Prostate gland (tissue), 2 donors: ENCODE data around the gene SEC11A. TPM values are rescaled to one million over a fixed set of nuclear protein-coding genes. Genes with fewer than 3 reads are reported as not detected.
"Not testable (repeated sequence)": the region's sequence is repeated elsewhere in the genome, so short reads cannot be mapped to it uniquely, and the experiment has no call there.

ENCODE experiments used
- DNase-seq: peaks from one replicate; pipeline ENCODE4 v3.0.0-alpha.2; 2019; ENCODE audit warnings: low spot score
- H3K27ac ChIP-seq, 2 donors: fragments of 200-600 bp; sonication (generic); 2 replicates each; pipeline ENCODE4 v1.5.1; 2017 to 2019
- H3K27me3 ChIP-seq: fragments of 200-600 bp; sonication (generic); replicated peaks from 2 replicates; pipeline ENCODE4 v1.5.1; 2019; ENCODE audit not compliant: insufficient read depth
- H3K36me3 ChIP-seq, 2 donors: fragments of 200-600 bp; sonication (generic); 1 replicate in 1 of 2; 2 replicates in 1 of 2; pipeline versions ENCODE4 v1.5.1 to v1.8.1; 2017 to 2019
- H3K4me1 ChIP-seq: fragments of 200-600 bp; sonication (generic); replicated peaks from 2 replicates; pipeline ENCODE4 v1.5.1; 2019
- H3K4me3 ChIP-seq, 2 donors: fragments of 200-600 bp; sonication (generic); 2 replicates each; pipeline ENCODE4 v1.5.1; 2017 to 2019
- H3K9me3 ChIP-seq: fragments of 200-600 bp; sonication (generic); 2 replicates; pipeline ENCODE4 v1.5.1; 2017
- CTCF ChIP-seq, 4 experiments: fragments of 200-600 bp in 2 of 4; fragments of 450-650 bp in 2 of 4; sonication (generic) in 2 of 4; IDR thresholded peaks; 1 replicate in 3 of 4; 2 replicates in 1 of 4; pipeline ENCODE4 v1.5.1; 2016 to 2019; ENCODE audit warnings: antibody characterized with exemption in 4 of 4, mild to moderate bottlenecking in 2 of 4, moderate library complexity in 2 of 4
- POLR2A ChIP-seq: fragments of 450-650 bp; IDR thresholded peaks from one replicate; pipeline ENCODE4 v1.6.1; 2016; ENCODE audit warnings: antibody characterized with exemption, mild to moderate bottlenecking
- POLR2AphosphoS5 ChIP-seq: sonication (generic); formaldehyde crosslinking; IDR thresholded peaks from one replicate; pipeline ENCODE4 v1.6.1; 2017; ENCODE audit warnings: antibody characterized with exemption
- whole genome bisulfite sequencing: methylation state at CpG from one replicate; pipeline ENCODE4 v1.1.5; 2018; 5-methylcytosine and 5-hydroxymethylcytosine counted together
- intact Hi-C: fragments of 100-400 bp; cut with DNase I; formaldehyde crosslinking; loops from one replicate; pipeline ENCODE4 v1.14.2; 2022
- total RNA-seq, 2 donors: library from RNA; depleted of rRNA; stranded (reverse); fragments of >200 nt; gene quantifications; one replicate each; pipeline ENCODE4 v1.1.0, GENCODE V29; 2016

The SEC11A gene
- total RNA-seq, 2 donors from 2014 or later, result 91.2 to 115 TPM

DNA sequence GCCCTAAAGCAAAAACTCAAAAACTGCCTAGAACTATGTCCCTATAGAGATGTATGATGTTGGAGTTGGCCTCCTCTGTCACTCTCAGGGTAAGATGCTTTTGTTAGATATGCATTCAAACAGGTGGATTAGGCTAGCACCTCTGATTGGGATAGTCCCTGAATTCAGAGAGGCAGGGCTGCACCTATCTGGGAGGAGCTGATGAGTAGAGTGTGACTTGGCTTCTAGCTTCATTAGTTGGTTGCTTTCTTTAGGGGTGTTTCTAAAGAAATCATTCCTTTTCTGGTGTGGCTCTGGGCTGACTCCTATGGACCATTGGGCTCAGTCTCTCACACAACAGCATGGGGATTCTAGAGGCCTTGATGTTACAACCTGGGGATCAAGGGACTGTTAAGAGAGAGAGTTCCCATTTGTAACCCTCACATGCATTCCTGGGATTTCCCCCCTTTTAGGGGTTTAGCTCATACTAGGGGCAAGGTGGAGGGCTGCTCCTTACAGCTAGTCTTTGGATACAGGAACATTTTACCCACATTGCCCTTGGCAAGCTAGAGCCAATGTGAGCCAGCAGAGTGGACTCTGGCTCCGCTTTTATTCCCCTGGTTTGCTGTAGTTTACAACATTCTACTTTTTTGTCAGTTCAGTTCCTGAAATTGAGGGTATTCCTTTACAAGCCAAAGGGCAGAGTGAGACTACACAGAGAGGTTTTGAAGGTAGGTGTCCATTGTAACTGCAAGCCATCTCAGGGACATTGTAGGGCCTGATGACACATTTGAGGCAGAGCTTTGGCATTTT lies 40.0 kb upstream of the SEC11A start:
- intact Hi-C loops, result no loop called here
- 91% methylated on average over 1 of the region's 1 CpG for WGBS
- Histone ChIP-seq H3K36me3 (no peaks in the 10 kb centered on the region), H3K27me3 (no peaks in the 10 kb centered on the region), H3K4me3 (no peak overlapping the region), H3K27ac (no peak overlapping the region), H3K9me3 (no peaks in the 10 kb centered on the region), H3K4me1 (no peaks in the 10 kb centered on the region)
- no peak for DNase-seq
- TF ChIP-seq POLR2A, result no peak
- no peak for TF ChIP-seq POLR2AphosphoS5
- TF ChIP-seq CTCF (IDR thresholded peaks at IDR 0.05), result no peak

DNA sequence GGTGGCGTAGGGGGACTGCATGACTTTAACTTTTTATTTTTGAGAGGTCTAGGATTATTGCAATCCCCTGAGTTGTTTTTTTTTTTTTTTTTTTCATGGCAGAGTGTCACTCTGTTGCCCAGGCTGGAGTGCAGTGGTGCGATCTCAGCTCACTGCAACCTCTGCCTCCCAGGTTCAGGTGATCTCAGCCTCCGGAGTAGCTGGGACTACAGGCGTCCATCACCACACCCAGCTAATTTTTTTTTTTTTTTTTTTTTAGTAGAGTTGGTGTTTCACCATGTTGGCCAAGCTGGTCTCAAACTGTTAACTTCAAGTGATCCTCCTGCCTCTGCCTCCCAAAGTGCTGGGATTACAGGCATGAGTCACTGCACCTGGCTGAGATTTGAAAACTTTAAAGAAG lies 39.0 kb upstream of the SEC11A start:
- H3K27me3 ChIP-seq, H3K27ac ChIP-seq, DNase-seq, H3K9me3 ChIP-seq, H3K36me3 ChIP-seq, H3K4me3 ChIP-seq, intact Hi-C loops, H3K4me1 ChIP-seq: not testable (repeated sequence)
- WGBS, result 88% methylated on average over 4 of the region's 4 CpGs

- Histone ChIP-seq H3K36me3 (no peaks in the 10 kb centered on the region), H3K9me3 (no peaks in the 10 kb centered on the region), H3K4me3 (no peak overlapping the region), H3K4me1 (peaks cover 3% of the 10 kb centered on the region), H3K27me3 (no peaks in the 10 kb centered on the region), H3K27ac (peak overlapping the region in 1 of 2 donors; percentile 20)
- intact Hi-C loops, result no loop called here
- TF ChIP-seq POLR2A (no peak), CTCF (IDR thresholded peaks at IDR 0.05) (no peak), POLR2AphosphoS5 (no peak)
- DNase-seq, result no peak
- 42% methylated on average over 3 of the region's 3 CpGs for WGBS
Measured at GRCh38 chr15:84752700-84753099, 36.8 kb upstream of the SEC11A start.

GRCh38 chr15:84752195-84752594 lies 36.3 kb upstream of the SEC11A start:
- no peaks in the 10 kb centered on the region for H3K27me3 ChIP-seq
- TF ChIP-seq POLR2AphosphoS5, result no peak
- TF ChIP-seq POLR2A, result no peak
- TF ChIP-seq CTCF (IDR thresholded peaks at IDR 0.05), result no peak
- H3K9me3 ChIP-seq, result no peaks in the 10 kb centered on the region
- WGBS, result 97% methylated on average over 1 of the region's 1 CpG
- intact Hi-C loops, result no loop called here
- H3K27ac ChIP-seq, result peak overlapping the region in 1 of 2 donors; percentile 20
- H3K4me1 ChIP-seq, result peaks cover 3% of the 10 kb centered on the region
- H3K4me3 ChIP-seq, result no peak overlapping the region
- no peaks in the 10 kb centered on the region for H3K36me3 ChIP-seq
- DNase-seq, result no peak

DNA sequence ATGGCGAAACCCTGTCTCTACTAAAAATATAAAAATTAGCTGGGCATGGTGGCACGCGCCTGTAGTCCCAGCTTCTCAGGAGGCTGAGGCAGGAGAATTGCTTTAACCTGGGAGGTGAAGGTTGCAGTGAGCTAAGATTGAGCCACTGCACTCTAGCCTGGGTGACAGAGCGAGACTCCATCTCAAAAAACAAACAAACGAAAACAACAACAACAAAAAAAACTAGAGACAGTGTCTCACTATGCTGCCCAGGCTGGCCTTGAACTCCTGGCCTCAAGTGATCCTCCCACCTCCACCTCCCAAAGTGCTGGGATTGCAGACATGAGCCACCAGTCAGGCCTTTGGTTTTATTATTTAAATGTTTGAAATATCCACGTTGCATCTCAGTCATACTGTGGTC lies 35.8 kb upstream of the SEC11A start:
- H3K4me1 ChIP-seq, H3K4me3 ChIP-seq, H3K9me3 ChIP-seq, DNase-seq, H3K36me3 ChIP-seq, H3K27me3 ChIP-seq, intact Hi-C loops: not testable (repeated sequence)
- H3K27ac ChIP-seq, result peak overlapping the region in 1 of 2 donors; percentile 20
- WGBS, result 88% methylated on average over 6 of the region's 6 CpGs

- Histone ChIP-seq H3K4me1 (peaks cover 3% of the 10 kb centered on the region), H3K27me3 (no peaks in the 10 kb centered on the region), H3K9me3 (no peaks in the 10 kb centered on the region), H3K36me3 (no peaks in the 10 kb centered on the region), H3K4me3 (no peak overlapping the region), H3K27ac (no peak overlapping the region)
- WGBS, result 22% methylated on average over 2 of the region's 2 CpGs
- intact Hi-C loops, result no loop called here
- TF ChIP-seq POLR2A, result no peak
- TF ChIP-seq CTCF (IDR thresholded peaks at IDR 0.05), result no peak
- TF ChIP-seq POLR2AphosphoS5, result no peak
- DNase-seq, result no peak
Measured at GRCh38 chr15:84750583-84751092, 34.7 kb upstream of the SEC11A start.
